Peyer's patch (tissue), 4 donors: ENCODE measurements around the gene GOLGA8H.
"Not testable (repeated sequence)": the region's sequence is repeated elsewhere in the genome, so short reads cannot be mapped to it uniquely, and the experiment has no call there.

Experiments used
- CTCF ChIP-seq, 6 experiments: fragments of 450-650 bp in 4 of 6; fragments of 200-600 bp in 2 of 6; sonication (generic) in 1 of 6; IDR thresholded peaks; one replicate each; pipeline ENCODE4 v1.5.1; 2017 to 2019; ENCODE audit warnings: antibody characterized with exemption in 6 of 6, mild to moderate bottlenecking in 3 of 6, moderate library complexity in 1 of 6
- POLR2A ChIP-seq, 2 donors: fragments of 450-650 bp; IDR thresholded peaks; one replicate each; pipeline ENCODE4 v1.5.1; 2017; ENCODE audit warnings: antibody characterized with exemption in 2 of 2, mild to moderate bottlenecking in 2 of 2, moderate library complexity in 2 of 2

DNA sequence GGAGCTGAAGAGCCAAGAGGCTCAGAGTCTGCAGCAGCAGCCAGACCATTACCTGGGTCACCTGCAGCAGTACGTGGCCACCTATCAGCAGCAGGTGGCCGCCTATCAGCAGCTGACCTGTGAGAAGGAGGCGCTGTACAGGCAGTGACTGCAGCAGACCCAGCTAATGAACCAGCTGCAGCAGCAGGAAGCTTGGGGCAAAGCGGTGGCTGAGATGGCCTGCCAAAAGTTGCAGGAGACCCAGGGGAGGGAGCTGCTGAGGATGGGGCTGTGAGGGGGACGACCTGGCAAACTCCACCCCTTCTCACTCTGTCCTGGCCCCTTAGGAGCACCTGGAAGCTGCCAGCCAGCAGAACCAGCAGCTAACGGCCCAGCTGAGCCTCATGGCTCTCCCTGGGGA is 8.4 kb downstream of the GOLGA8H start:
- not testable (repeated sequence) for TF ChIP-seq CTCF, POLR2A (IDR thresholded peaks at IDR 0.05)
